Measurements from ENCODE around the gene APOC3. TPM values are rescaled to one million over a fixed set of nuclear protein-coding genes. Genes with fewer than 3 reads are reported as not detected.

APOC3 gene
- total and polyA plus RNA-seq, 2 experiments from 2014 or later, result not detected

- Histone ChIP-seq H3K9me2 (ENCODE audit: insufficient read depth) (no peaks in the 10 kb centered on the region), H3K4me2 (no peak overlapping the region), H3K27me3 (ENCODE audit: insufficient read depth) (no peaks in the 10 kb centered on the region), H2AFZ (no peak overlapping the region), H3K36me3 (ENCODE audit: insufficient read depth) (peaks cover 24% of the 10 kb centered on the region; the same call in 1 of the 2 replicates), H3K79me2 (replicated peaks; ENCODE audit: insufficient read depth) (no peaks in the 10 kb centered on the region), H3K27ac (ENCODE audit: low read depth) (no peak overlapping the region), H3K4me1 (ENCODE audit: insufficient read depth) (no peaks in the 10 kb centered on the region), H4K20me1 (replicated peaks; ENCODE audit: insufficient read depth) (no peaks in the 10 kb centered on the region), H3K4me3 (no peak overlapping the region), H3F3A (replicated peaks; ENCODE audit: low read depth) (no peaks in the 10 kb centered on the region)
- no peak overlapping the region for H3K27ac Mint-ChIP-seq
- H3K27me3 Mint-ChIP-seq (ENCODE audit: insufficient read depth, low read depth, poor library complexity), result no peaks in the 10 kb centered on the region
- H3K36me3 Mint-ChIP-seq (ENCODE audit: low read depth), result peaks cover 32% of the 10 kb centered on the region
- H3K4me1 Mint-ChIP-seq, result no peaks in the 10 kb centered on the region
- ATAC-seq (no peak), DNase-seq (ENCODE audit: low spot score) (no peak)
- H3K4me3 Mint-ChIP-seq, result no peak overlapping the region
- TF ChIP-seq EZH2phosphoT487 (IDR thresholded peaks at IDR 0.05; ENCODE audit: unreplicated experiment) (no peak), ZNF462 (CRISPR knock-in tag; IDR thresholded peaks at IDR 0.05) (no peak), CREB1 (CRISPR knock-in tag; IDR thresholded peaks at IDR 0.05; ENCODE audit: low read depth) (no peak), NANOG (IDR thresholded peaks at IDR 0.05; ENCODE audit: borderline replicate concordance) (no peak)
- TF ChIP-seq, protein P1, sequence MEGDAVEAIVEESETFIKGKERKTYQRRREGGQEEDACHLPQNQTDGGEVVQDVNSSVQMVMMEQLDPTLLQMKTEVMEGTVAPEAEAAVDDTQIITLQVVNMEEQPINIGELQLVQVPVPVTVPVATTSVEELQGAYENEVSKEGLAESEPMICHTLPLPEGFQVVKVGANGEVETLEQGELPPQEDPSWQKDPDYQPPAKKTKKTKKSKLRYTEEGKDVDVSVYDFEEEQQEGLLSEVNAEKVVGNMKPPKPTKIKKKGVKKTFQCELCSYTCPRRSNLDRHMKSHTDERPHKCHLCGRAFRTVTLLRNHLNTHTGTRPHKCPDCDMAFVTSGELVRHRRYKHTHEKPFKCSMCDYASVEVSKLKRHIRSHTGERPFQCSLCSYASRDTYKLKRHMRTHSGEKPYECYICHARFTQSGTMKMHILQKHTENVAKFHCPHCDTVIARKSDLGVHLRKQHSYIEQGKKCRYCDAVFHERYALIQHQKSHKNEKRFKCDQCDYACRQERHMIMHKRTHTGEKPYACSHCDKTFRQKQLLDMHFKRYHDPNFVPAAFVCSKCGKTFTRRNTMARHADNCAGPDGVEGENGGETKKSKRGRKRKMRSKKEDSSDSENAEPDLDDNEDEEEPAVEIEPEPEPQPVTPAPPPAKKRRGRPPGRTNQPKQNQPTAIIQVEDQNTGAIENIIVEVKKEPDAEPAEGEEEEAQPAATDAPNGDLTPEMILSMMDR (conservative IDR thresholded peaks at IDR 0.05; ENCODE audit: low read depth in 2 of 2), result no peak
- no peaks in the 10 kb centered on the region for H3K9me3 Mint-ChIP-seq
Observed at GRCh38 chr11:116867619-116868018, 37.9 kb downstream of the APOC3 start.

All from GM23338 (cell line).